HG03095 (cell line): ENCODE data around the gene MROH7.
"Not testable (repeated sequence)": the region's sequence is repeated elsewhere in the genome, so short reads cannot be mapped to it uniquely, and the experiment has no call there.

Experiments used
- ATAC-seq: cut with Tn5 transposase; IDR thresholded peaks from one replicate; pipeline ENCODE4 v1.9.1; 2021; ENCODE audit warnings: moderate library complexity; ENCODE audit not compliant: unreplicated experiment

The MROH7 gene

GRCh38 chr1:54609301-54609921, 32.2 kb upstream of the MROH7 start:
- ATAC-seq: no peak

DNA sequence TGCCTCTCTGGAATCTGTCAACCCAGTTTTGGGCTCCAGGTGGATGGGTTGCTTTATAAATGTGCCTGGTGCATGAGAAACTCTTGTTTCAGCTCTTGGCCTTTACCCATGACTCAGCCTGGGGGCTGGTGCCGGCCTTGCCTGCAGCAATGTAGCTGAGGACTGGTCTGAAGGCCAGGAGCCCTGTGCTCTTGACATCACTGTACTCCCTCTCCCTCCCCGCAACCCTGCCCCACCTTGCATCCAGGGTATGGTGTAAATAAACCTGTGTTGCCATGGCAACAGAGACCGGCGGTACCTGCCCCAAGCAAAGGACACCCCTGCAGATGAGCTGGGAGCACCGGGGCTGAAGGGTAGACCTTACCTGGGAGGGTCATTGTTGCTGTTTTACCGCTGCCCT, 31.5 kb upstream of the MROH7 start:
- no peak for ATAC-seq

DNA sequence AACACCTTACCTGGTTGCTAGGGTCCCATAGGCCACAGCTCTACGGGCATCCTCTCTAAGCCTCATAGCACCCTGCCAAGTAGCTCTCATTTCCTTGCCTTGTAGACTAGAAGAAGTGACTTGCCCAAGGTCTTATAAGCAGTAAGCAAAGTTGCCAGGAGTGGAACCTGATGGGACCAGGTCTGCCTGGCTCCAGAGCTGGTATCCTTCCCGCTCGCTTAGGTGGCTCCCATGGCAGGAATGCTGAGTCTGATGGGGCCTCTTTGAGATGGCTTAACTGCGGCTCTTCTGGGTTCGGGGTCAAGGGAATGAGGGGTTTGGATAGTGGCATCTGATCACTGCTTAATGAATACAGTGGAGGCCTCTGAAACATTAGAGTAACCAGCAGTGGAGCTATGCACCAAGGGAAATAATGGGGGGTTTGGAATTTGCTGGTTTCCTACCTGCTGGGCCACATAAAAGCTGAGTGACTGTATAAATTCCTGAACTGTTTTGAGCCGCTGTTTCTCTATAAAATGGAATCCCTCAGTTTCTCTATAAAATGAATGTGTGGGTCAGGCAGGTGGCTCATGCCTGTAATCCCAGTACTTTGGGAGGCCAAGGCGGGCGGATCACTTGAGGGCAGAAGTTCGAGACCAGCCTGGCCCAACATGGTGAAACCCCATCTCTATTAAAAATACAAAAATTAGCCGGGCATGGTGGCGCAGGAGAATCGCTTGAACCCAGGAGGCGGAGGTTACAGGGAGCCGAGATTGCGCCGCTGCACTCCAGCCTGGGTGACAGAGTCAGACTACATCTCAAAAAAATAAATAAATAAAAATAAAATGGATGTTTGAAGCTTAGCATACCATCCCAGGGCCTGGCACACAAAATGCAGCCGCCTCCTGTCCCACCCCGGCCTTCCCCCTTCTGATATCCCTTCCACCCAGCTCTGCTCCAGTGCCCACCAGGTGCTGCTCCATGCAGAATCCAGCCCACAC, 30.7 kb upstream of the MROH7 start:
- no peak for ATAC-seq

DNA sequence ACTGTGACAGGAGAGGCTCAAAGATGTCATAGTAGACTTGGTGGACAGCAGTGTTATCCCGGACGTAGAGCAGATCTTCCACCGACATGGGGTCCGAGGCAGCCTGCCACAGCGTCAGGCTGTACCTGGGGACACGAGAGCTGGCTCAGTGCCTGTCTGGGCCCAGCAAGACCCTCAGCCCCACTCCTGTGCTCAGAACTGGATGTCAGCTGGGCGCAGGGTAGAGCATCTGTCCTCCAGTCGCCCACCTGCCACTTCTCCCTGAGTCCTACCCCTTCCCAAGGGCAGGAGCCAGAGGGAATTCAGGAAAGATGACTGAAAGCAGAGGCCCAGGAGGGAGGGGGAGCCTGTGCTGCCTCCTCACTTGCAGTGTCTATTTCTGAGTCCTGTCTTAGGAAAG, 30.0 kb upstream of the MROH7 start:
- no peak for ATAC-seq

GRCh38 chr1:54614024-54614423, 27.6 kb upstream of the MROH7 start:
- ATAC-seq: no peak

DNA sequence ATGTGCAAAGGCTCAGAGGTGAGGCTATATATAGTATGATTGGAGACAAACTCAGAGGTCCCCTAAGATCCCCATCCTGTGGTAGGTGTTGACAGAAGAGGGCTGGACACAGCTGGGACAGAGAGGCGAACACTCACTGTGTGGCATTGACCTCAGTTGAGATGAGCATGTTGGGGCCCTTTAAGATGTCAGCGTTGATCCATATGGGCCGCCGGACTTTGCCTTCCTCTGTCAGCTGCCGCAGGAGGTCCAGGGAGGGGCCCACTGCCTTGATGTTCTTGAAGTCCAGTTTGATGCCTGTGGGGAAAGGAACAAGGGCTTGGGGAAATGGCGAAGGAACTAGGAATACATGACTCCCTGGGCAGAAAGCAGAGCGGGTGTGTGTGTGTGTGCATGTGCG, 27.0 kb upstream of the MROH7 start:
- no peak for ATAC-seq

DNA sequence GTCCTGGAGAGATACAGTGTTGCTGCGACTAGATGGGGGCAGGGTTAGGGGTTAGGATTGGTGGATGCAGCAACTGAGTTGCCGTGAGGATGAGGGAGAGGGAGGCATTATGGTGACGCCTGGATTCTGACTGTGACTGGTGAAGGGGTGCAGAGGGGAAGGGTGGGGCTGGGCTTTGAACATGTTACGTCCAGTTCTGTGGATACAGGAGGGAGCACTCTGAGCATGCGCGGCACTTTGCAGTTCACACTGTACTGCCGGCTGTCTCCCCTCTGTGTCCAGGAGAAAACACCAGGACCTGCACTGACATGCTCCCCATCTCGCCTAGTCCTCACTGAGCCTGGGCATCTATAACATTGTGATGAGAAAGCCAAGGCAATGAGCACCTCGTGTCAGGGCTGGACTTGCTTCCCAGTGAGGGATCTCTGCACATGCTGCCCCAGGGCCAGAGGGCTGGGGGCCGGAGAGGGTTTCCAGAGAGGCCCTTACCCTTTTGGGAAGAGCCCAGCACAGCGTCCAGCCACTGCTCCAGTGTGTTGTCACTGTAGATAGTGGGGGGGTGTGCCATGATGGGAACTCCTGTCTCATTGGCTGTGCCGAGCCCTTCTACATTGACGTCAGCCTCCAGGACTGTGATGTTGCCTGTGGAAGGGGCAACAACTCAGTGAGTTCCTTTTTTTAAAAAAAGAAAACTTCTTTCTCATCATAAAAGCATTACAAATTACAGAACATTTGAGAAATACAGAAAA, 25.9 kb upstream of the MROH7 start:
- no peak for ATAC-seq

DNA sequence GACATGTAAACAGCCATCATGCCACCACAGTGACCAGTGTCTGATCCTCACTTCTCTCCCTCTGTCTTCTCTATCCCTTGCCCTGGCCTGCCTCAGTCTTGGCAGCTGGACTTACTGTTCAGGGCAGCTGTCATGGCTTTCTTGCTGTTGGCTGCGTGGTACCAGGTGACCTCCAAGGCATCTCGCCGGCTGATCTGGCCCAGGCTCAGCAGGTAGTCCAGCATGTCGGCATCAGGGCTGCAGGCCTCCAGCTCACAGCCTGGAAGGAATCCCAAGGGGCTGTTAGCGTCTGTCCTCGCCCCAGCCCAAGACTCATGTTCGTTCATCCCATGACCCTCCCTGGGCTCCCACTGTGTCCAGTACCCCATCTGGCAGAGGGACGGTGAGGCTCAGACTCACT, 21.8 kb upstream of the MROH7 start:
- ATAC-seq: no peak

DNA sequence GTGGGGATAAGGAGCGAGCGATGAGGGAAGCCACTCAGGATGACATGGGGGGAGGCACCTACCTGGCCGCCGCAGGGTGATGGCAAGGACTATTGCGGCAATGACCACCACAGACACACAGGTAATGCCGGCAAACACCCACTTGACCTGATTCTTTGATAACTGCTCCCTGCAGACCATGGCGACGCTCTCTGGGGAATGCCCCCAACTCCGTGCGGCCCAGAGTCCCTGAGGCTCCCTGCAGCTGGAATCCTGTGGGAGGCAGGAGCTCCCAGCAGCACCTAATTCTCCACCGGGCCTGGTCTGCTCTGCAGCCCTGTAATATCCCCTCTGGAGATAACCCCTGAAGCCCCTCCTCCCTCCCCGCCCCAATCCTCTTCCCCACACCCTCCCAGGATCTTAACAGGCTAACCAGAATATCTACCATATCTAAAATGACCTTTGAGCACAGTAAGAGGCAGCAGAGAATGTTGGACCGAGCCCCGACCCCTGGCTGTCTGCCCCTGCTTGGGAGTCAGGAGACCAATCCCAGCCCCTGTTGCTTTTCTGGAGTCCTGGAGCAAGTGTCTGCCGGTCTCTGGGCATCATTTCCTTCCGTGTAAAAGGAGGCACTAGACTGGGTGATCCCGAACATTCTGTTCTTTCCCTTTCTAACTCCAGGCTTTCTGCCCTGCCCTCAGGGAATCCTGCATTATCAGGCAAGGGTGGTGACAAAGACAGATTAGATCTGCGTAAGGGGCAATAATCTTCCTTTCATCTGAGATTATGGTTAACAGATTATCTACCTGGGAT, 18.2 kb upstream of the MROH7 start, which contains the start of gene FAM151A:
Gene FAM151A (minus strand): TSS at position 310 of the 792 bp plus-strand sequence. CDS start 130 bp downstream, at position 180.
- ATAC-seq: no peak

GRCh38 chr1:54624466-54625464, 16.8 kb upstream of the MROH7 start:
- no peak for ATAC-seq

DNA sequence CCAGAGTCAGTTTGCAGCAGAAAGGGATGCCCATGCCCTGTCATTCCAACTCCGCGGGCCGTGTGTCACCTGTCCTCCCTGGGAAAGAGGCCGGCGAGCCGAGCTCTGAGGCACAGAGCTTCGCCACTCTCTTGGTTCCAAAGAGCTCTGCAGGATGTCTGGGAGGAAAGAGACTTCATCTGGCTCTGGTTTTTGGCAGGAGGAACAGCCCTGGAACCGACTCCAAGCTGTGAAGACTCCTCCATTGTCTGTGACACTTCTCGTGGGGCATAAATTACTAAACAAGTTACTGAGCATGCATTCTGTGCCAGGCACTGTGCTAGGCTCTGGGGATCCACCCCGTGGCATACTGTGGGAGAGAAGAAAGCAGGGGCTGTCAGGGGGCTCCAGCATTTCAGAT, 14.4 kb upstream of the MROH7 start:
- no peak for ATAC-seq

GRCh38 chr1:54635804-54636203, 5.8 kb upstream of the MROH7 start:
- not testable (repeated sequence) for ATAC-seq

- not testable (repeated sequence) for ATAC-seq
Observed at GRCh38 chr1:54636461-54637446, 4.8 kb upstream of the MROH7 start.

- no peak for ATAC-seq
Observed at GRCh38 chr1:54640361-54640760, 1.2 kb upstream of the MROH7 start.

DNA sequence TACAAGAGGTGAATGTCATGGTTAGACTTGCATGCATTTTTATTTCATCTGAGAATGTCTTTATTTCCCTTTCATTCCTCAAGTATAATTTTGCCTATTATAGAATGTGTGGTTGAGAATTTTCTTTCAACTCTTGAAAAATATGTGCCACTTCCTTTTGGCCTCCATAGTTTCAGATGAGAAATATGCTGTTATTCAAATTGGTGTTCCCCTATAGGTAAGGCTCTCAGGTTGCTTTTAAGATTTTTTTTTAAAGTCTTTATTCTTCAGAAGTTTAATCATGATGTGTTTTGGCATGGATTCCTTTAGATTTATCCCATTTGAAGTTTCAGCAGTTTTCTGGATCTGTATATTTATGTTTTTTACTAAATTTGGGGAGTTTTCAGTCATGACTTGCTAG, 2.1 kb downstream of the MROH7 start:
- no peak for ATAC-seq

DNA sequence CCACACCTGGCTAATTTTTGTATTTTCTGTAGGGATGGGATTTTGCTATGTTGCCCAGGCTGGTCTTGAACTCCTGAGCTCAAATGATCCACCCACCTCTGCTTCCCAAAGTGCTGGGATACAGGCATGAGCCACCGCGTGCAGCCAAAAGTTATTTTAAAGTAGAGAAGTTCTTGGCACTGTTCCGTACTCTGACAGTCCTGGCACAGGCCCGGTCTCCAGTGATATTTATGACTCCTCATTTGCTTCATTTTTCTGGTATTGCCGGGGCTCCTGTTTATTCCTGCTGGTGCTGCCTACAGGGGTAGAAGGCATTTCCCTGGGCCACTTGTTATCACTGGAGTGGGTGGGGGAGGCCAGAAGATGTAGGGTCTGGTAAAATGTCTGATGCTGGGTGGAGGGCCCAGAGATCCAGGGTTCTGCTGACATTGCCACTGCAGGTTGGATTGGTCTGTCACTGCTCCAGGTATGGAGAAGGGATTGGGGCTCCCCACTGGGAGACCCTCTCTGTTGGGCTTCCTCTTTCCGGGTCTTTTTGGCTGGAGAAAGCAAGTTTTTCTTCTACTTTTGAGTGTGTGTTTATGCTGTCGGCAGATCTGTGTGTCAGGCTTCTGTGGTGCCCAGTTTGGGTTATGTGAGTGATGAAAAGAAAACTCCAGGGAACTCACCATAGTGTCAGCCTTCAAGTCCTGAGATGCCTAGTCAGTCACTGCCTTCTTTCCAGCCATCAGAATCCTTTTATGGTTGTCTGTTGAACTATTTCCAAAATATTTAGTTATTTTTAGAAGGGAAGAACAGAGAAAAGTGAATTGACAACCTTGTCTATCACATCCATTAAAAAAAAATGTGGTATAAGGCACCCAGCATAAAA, 4.5 kb downstream of the MROH7 start:
- no peak for ATAC-seq
